ENCODE results near the gene NUAK1. TPM values are rescaled to one million over a fixed set of nuclear protein-coding genes. Genes with fewer than 3 reads are reported as not detected.

The NUAK1 gene
- total RNA-seq, 1 experiment from 2014 or later = 1.3 TPM

DNA sequence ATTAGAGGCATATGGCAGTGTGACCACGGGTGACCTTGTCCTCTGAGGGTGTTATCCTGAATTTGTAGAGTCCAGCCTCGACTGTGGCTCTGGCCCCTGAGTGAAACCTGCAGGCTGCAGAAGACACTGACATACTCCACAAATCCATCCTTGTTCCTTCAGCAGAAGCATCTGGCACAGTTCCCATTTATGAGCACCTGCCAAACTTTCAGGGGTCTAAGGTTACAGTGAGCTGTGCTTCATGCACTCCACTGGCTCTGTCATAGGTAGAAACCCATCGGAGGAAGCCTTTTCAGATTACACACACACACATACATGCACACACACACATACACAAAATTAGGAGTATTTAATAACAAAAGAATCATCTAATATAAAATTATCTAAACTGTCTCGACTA is 13.6 kb upstream of the NUAK1 start:
- Histone ChIP-seq H3K4me3 (ENCODE audit: low read depth, low read length, poor library complexity, severe bottlenecking) (no peak overlapping the region), H3K9me3 (ENCODE audit: low read depth, low read length, poor library complexity, severe bottlenecking) (no peaks in the 10 kb centered on the region), H3K36me3 (ENCODE audit: insufficient read depth, low read length, poor library complexity, severe bottlenecking) (no peaks in the 10 kb centered on the region), H3K4me1 (ENCODE audit: insufficient read depth, low read length, poor library complexity, severe bottlenecking) (no peaks in the 10 kb centered on the region), H3K27me3 (replicated peaks; ENCODE audit: insufficient read depth, low read depth, low read length, poor library complexity) (no peaks in the 10 kb centered on the region), H3K27ac (ENCODE audit: low read depth, low read length, poor library complexity, severe bottlenecking) (no peak overlapping the region)
- BruUV-seq (replicated peaks) = no TSS peak
- ChIA-PET CTCF (interaction anchor here (0.6 kb wide), 1 partner anchor 731 kb away, joined by 3 read pairs; no protein-coding TSS in a partner anchor), POLR2A (ENCODE audit: low non-redundant PET) (no interaction called here)
- TF ChIP-seq EZH2 (IDR thresholded peaks at IDR 0.05; ENCODE audit: borderline replicate concordance, low read depth, low read length, poor library complexity, severe bottlenecking) = no peak
- no peak for TF ChIP-seq CTCF (conservative IDR thresholded peaks at IDR 0.05; ENCODE audit: low read depth, low read length)
- no peak for DNase-seq (ENCODE audit: low spot score)
- intact Hi-C loops (cut with micrococcal nuclease; ENCODE audit: unreplicated experiment) = no loop called here

GRCh38 chr12:106150555-106150954 is 11.8 kb upstream of the NUAK1 start:
- CTCF ChIA-PET = no interaction called here
- no peak for DNase-seq (ENCODE audit: low spot score)
- H3K9me3 ChIP-seq (ENCODE audit: low read depth, low read length, poor library complexity, severe bottlenecking) = no peaks in the 10 kb centered on the region
- no peak overlapping the region for H3K27ac ChIP-seq (ENCODE audit: low read depth, low read length, poor library complexity, severe bottlenecking)
- intact Hi-C loops (cut with micrococcal nuclease; ENCODE audit: unreplicated experiment) = no loop called here
- H3K4me3 ChIP-seq (ENCODE audit: low read depth, low read length, poor library complexity, severe bottlenecking) = no peak overlapping the region
- no TSS peak for BruUV-seq (replicated peaks)
- POLR2A ChIA-PET (ENCODE audit: low non-redundant PET) = no interaction called here
- H3K27me3 ChIP-seq (replicated peaks; ENCODE audit: insufficient read depth, low read depth, low read length, poor library complexity) = no peaks in the 10 kb centered on the region
- H3K36me3 ChIP-seq (ENCODE audit: insufficient read depth, low read length, poor library complexity, severe bottlenecking) = no peaks in the 10 kb centered on the region
- H3K4me1 ChIP-seq (ENCODE audit: insufficient read depth, low read length, poor library complexity, severe bottlenecking) = no peaks in the 10 kb centered on the region
- TF ChIP-seq CTCF (conservative IDR thresholded peaks at IDR 0.05; ENCODE audit: low read depth, low read length) (no peak), EZH2 (IDR thresholded peaks at IDR 0.05; ENCODE audit: borderline replicate concordance, low read depth, low read length, poor library complexity, severe bottlenecking) (no peak)

- no peaks in the 10 kb centered on the region for H3K27me3 ChIP-seq (replicated peaks; ENCODE audit: insufficient read depth, low read depth, low read length, poor library complexity)
- H3K36me3 ChIP-seq (ENCODE audit: insufficient read depth, low read length, poor library complexity, severe bottlenecking) = no peaks in the 10 kb centered on the region
- H3K9me3 ChIP-seq (ENCODE audit: low read depth, low read length, poor library complexity, severe bottlenecking) = no peaks in the 10 kb centered on the region
- ChIA-PET POLR2A (ENCODE audit: low non-redundant PET) (no interaction called here), CTCF (interaction anchor here (0.6 to 1.9 kb wide), 4 partner anchors 13 to 729 kb away, joined by 3 to 12 read pairs (median 7); no protein-coding TSS in a partner anchor)
- no TSS peak for BruUV-seq (replicated peaks)
- H3K4me1 ChIP-seq (ENCODE audit: insufficient read depth, low read length, poor library complexity, severe bottlenecking) = no peaks in the 10 kb centered on the region
- no peak overlapping the region for H3K27ac ChIP-seq (ENCODE audit: low read depth, low read length, poor library complexity, severe bottlenecking)
- no peak overlapping the region for H3K4me3 ChIP-seq (ENCODE audit: low read depth, low read length, poor library complexity, severe bottlenecking)
- intact Hi-C loops (cut with micrococcal nuclease; ENCODE audit: unreplicated experiment) = no loop called here
- TF ChIP-seq EZH2 (IDR thresholded peaks at IDR 0.05; ENCODE audit: borderline replicate concordance, low read depth, low read length, poor library complexity, severe bottlenecking) = no peak
- peak; percentile 69 for TF ChIP-seq CTCF (conservative IDR thresholded peaks at IDR 0.05; ENCODE audit: low read depth, low read length)
- peak; percentile 22 for DNase-seq (ENCODE audit: low spot score)
Observed at GRCh38 chr12:106149096-106149784, 10.5 kb upstream of the NUAK1 start.
